Kidney (tissue), 14 donors: ENCODE data around the gene SNX8. TPM values are rescaled to one million over a fixed set of nuclear protein-coding genes. Genes with fewer than 3 reads are reported as not detected.

Experiments used
- DNase-seq, 5 donors: peaks; one replicate each; pipeline ENCODE4 v3.0.0-alpha.2; 2013 to 2020
- FAIRE-seq: peaks from 2 replicates; lab custom pipeline; 2012; peaks lifted over from hg19 to GRCh38; lab: Jason Lieb, UNC
- H3K27ac ChIP-seq, 2 donors: one replicate each; pipeline ENCODE4 v1.7.0; 2013; ENCODE audit warnings: low read depth in 2 of 2, low read length in 2 of 2, inconsistent platforms in 1 of 2
- H3K27me3 ChIP-seq: one replicate; pipeline ENCODE4 v1.7.1; 2013; ENCODE audit warnings: low read length, inconsistent platforms; ENCODE audit not compliant: control insufficient read depth, insufficient read depth
- H3K36me3 ChIP-seq, 3 donors: one replicate each; pipeline versions ENCODE4 v1.7.0 to v1.7.1; 2013; ENCODE audit warnings: low read length in 3 of 3, control low read depth in 1 of 3, inconsistent platforms in 1 of 3; ENCODE audit not compliant: insufficient read depth in 3 of 3, control insufficient read depth in 2 of 3
- H3K4me1 ChIP-seq, 3 donors: one replicate each; pipeline versions ENCODE4 v1.7.0 to v1.7.1; 2013; ENCODE audit warnings: low read length in 3 of 3, inconsistent platforms in 1 of 3, low read depth in 1 of 3; ENCODE audit not compliant: control insufficient read depth in 2 of 3, insufficient read depth in 2 of 3
- H3K4me3 ChIP-seq, 3 donors: one replicate each; pipeline versions ENCODE4 v1.7.0 to v1.8.1; 2013; ENCODE audit warnings: low read length in 3 of 3, control low read depth in 1 of 3, inconsistent platforms in 1 of 3
- H3K9ac ChIP-seq, 3 donors: one replicate each; pipeline versions ENCODE4 v1.7.0 to v1.7.1; 2013; ENCODE audit warnings: low read length in 3 of 3, control low read depth in 1 of 3, inconsistent platforms in 1 of 3
- H3K9me3 ChIP-seq, 3 donors: one replicate each; pipeline versions ENCODE4 v1.7.0 to v1.7.1; 2013; ENCODE audit warnings: low read length in 3 of 3, control low read depth in 1 of 3, inconsistent platforms in 1 of 3; ENCODE audit not compliant: control insufficient read depth in 2 of 3, insufficient read depth in 1 of 3
- intact Hi-C: fragments of 100-400 bp; cut with DNase I; formaldehyde crosslinking; loops from one replicate; pipeline ENCODE4 v1.11.1; 2022
- polyA plus RNA-seq: library from polyadenylated mRNA; stranded (reverse); fragments of 350-450 nt; fragmentation: Illumina TruSeq; extraction: RNeasy Lipid Tissue Mini Kit (QIAGEN cat#74804); gene quantifications from one replicate; pipeline ENCODE4 v1.2.3, GENCODE V29; 2014; ENCODE audit warnings: low read depth, low replicate concordance; ENCODE audit not compliant: insufficient read depth
- total RNA-seq: library from RNA; stranded (reverse); fragmentation: NEBNext Ultra II Directional; extraction: Animal tissue kit (Norgen Biotek cat#: 25700); gene quantifications from one replicate; pipeline ENCODE4 v1.2.1, GENCODE V29; 2021
- TF ChIP-seq, protein P1 (sequence below): IDR thresholded peaks from 3 replicates; pipeline ENCODE4 v1.5.1; 2012; ENCODE audit warnings: mild to moderate bottlenecking, moderate library complexity, borderline replicate concordance; ENCODE audit not compliant: insufficient read depth; ENCODE audit errors: extremely low read depth
- donor health status: control.
- donor health status: control.
- donor health status: control.
- donor health status: control.
- donor health status: control.
- donor health status: DM: yes; HTN: yes; CAD: no.
- donor health status: Normal renal cell carcinoma (clear cell type).

The SNX8 gene
- total and polyA plus RNA-seq, 2 donors from 2014 or later = 28.7 to 38.6 TPM

DNA sequence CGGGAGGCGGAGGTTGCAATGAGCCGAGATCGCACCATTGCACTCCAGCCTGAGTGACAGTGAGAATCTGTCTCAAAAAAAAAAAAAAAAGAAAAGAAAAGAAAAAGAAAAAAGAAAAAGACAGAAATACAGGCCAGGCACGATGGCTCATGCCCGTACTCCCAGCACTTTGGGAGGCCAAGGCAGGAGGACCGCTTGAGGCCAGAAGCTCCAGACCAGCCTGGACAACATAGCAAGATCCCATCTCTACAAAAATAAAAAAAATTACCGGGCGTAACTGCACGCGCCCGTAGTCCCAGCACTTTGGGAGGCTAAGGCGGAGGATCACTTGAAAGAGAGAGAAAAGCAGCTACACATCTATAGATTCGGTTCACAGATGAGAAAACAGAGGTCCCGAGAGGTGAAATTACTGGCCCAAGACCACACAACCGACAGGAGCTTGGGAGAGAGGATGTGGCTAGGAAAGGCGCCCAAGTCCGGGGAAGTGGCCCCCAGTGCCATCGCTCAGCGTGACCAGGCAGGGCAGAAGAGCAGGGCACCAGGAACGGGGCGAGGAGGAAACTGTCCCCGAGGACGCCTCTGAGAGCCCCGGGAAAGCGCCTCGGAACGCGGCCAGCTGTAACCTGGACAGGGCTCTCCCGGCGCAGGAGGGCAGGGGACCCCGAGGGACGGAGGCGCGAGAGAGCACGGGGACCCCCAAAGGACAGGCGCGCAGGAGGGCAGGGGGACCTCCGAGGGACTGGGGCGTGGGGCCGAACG, 612 bp downstream of the SNX8 start:
- Histone ChIP-seq H3K27ac (peak overlapping the region; percentile 47 to 57), H3K9me3 (no peaks in the 10 kb centered on the region), H3K4me3 (peak overlapping the region; percentile 72 to 87 (median 79)), H3K9ac (peak overlapping the region; percentile 49 to 75 (median 60)), H3K36me3 (no peaks in the 10 kb centered on the region), H3K27me3 (no peaks in the 10 kb centered on the region), H3K4me1 (peaks cover 0 to 6% (median 0%) of the 10 kb centered on the region in 3 donors)
- TF ChIP-seq, protein P1, sequence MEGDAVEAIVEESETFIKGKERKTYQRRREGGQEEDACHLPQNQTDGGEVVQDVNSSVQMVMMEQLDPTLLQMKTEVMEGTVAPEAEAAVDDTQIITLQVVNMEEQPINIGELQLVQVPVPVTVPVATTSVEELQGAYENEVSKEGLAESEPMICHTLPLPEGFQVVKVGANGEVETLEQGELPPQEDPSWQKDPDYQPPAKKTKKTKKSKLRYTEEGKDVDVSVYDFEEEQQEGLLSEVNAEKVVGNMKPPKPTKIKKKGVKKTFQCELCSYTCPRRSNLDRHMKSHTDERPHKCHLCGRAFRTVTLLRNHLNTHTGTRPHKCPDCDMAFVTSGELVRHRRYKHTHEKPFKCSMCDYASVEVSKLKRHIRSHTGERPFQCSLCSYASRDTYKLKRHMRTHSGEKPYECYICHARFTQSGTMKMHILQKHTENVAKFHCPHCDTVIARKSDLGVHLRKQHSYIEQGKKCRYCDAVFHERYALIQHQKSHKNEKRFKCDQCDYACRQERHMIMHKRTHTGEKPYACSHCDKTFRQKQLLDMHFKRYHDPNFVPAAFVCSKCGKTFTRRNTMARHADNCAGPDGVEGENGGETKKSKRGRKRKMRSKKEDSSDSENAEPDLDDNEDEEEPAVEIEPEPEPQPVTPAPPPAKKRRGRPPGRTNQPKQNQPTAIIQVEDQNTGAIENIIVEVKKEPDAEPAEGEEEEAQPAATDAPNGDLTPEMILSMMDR = no peak
- FAIRE-seq (no peak), DNase-seq (peak in 3 of 5 donors; percentile 23 to 37 (median 26))
- intact Hi-C loops = no loop called here

DNA sequence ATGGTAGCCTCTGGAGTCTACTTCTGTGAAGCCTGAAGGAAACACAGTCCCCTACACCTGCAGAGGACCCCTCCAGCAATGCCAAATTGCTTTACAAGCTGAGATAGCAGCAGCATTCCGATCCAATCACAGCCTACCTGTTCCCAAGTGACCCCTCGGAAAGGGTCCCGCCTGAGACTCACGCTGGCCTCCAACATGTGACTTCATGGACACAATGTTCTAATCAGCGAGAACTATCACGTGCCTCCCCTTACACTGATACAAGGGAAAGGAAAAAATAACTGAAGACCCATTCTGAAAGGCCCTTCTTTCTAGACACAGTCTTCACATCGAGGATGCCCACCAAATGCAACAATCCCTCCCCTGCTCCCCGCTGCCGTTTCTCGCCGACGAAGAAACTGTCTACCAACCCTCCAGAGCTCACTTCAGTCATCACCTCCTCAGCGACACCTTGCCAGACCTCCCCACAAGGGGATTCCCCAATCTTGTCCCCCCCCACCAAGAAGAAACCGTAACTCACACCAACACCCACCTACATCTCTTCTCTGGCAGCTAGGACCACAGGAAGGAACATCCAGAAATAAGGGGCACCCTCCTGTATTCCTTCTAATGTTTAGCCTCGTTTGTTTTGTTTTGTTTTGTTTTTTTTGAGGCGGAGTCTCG, 1.8 kb downstream of the SNX8 start:
- Histone ChIP-seq H3K36me3 (no peaks in the 10 kb centered on the region), H3K4me3 (no peak overlapping the region), H3K9me3 (no peaks in the 10 kb centered on the region), H3K9ac (no peak overlapping the region), H3K4me1 (peaks cover 0 to 6% (median 0%) of the 10 kb centered on the region in 3 donors), H3K27me3 (no peaks in the 10 kb centered on the region), H3K27ac (peak overlapping the region in 1 of 2 donors; percentile 11)
- DNase-seq = peak in 1 of 5 donors; percentile 39
- intact Hi-C loops = no loop called here
- FAIRE-seq = no peak
- TF ChIP-seq, protein P1 = no peak

DNA sequence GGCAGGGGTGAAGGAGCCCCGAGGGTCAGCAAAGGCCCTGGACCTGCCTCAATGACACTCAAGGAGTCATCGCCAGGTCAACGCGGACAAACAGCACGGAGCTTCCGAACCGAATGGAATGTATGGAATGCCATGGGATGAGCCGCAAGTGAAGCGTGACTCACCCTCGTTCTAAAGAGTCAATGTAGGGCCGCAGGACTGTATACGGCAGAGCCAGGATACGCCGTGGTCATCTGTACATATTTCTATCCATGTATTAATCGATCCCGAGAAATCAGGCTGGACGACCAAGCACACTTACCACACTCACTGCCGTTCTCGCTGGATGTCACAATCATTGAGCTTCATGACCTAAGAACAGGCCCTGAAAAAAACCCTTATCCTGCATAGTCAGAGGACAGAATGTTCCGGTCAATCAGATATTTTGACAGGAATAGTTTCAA, 4.3 kb downstream of the SNX8 start:
- FAIRE-seq (no peak), DNase-seq (peak; percentile 44 to 91 (median 78))
- no peaks in the 10 kb centered on the region for H3K9me3 ChIP-seq
- H3K27me3 ChIP-seq = no peaks in the 10 kb centered on the region
- peak overlapping the region in 1 of 2 donors; percentile 53 for H3K27ac ChIP-seq
- intact Hi-C loops = no loop called here
- H3K4me3 ChIP-seq = no peak overlapping the region
- H3K4me1 ChIP-seq = peaks cover 0 to 7% (median 0%) of the 10 kb centered on the region in 3 donors
- no peak overlapping the region for H3K9ac ChIP-seq
- TF ChIP-seq, protein P1 = no peak
- H3K36me3 ChIP-seq = no peaks in the 10 kb centered on the region
